GM10847 (cell line): ENCODE results near the gene METRNL.

Experiments used
- POLR2A ChIP-seq: IDR thresholded peaks from 2 replicates; pipeline ENCODE4 v1.6.1; 2011; ENCODE audit not compliant: insufficient read length; ENCODE audit errors: extremely low read depth

METRNL gene

DNA sequence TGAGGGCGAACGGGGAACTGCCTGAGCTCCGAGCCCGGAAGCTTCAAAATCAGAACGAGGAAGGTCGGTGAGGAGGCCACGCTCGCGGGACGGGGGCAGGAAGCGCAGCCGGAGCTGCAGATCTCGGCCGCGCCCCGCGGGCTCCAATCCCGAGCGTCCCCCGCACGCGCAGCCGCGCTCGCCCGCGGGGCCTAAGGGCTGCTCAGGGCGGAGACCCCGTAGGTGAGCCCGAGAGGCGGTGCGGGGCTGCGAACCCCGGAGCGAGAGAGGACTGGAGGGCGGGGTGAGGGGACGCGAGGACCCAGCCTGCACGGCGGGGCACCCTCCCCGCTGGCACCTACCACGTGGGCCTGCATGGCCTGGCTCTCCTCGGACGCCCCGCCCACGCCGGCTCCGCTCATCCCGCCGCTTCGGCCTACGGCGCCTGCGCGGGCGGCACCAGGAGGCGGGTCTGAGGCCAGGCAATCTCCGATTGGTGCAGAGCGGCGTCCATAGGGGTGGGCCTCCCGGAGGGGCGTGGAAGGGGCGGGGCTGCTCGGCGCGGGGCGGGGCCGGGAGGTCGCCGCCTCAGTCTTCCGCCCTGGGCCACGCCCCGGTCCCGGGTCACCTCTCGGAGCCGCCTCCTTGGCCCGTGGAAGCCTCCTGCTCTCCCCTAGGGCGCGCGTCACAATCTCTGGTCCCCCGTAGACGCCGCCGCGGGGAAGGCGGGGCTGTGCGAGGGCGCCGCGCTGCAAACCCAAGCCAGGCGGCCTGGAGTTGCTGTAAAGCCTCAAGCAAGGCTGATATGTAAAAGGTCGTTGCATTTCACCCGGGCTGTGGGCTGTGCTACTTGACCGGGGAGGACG is 27.8 kb upstream of the METRNL start:
- peak; percentile 65 for TF ChIP-seq POLR2A

DNA sequence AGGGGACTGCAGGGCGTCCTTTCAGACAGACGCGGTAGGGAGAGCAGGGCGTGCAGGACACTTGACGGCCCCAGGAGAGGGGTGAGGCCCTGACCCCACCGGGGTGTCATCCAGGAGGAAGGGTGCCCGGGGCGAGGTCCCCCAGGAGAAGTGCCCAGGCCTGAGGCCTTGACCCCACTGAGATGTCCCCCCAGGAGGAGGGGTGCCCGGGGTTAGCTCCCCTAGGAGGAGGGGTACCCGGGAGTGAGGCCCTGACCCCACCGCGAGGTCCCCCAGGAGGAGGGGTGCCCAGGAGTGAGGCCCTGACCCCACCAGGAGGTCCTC is 27.2 kb upstream of the METRNL start:
- TF ChIP-seq POLR2A: no peak

DNA sequence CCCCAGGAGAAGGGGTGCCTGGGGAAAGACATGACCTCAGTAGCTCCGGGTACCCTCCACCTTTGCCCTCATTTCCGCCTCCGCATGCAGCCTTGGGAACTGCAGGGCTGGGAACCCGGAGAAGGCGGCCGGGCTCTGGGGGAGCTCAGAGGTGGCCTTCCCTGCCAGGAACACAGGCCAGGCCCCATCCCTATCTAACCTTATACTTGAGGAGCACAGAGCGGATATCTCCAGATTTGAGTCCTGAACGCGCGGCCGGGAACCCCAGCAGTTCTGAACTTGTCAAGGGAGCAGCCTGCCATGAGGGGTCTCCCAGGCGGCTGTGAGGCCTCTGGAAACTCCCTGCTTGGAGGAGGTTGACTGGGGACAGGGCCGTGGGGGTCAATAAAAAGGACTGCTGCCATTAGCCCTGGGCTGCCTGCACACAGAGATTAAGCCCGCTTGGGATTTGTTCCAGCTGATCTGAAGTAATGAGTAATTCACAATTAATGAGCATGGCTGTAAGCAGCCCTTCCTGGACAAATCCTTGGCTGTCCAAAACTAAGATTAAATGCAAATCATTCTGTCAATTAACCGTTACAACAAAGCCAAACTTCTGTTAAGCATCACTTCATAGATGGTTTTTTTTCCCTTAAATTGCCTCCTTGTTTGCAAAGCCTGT is 26.3 kb upstream of the METRNL start:
- TF ChIP-seq POLR2A: no peak

DNA sequence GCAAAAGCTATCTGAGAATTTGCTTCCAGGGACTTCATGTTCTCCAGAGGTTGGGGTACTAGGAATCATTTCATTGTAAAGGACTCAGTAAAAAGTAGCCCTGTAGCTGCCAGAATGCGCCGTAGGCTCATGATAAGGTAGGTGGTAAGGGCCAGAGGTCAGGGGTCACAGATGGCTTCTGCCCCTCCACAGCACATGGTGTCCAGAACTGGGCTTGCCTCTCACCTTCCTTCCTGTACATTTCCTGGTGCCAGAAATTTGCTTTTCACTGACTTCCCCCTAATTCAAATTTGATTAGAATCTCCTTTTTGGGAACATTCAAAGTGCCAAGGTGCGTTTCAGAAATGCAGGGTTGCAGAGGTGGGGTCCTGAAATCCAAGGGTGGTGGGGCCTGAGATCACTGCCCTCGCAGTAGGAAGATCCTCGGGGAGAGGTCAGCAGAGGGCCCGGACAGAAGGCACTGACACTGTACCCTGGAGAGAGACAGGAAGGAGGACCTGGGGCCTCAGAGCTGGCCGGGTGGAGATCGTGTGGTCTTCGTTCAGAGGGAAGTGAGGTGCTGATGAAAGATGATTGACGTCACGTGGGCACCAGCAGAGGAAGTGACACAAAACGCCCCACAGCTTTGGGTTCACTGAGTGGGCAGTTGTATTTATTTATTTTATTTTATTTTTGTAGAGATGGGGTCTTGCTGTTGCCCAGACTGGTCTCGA is 25.5 kb upstream of the METRNL start:
- no peak for TF ChIP-seq POLR2A

DNA sequence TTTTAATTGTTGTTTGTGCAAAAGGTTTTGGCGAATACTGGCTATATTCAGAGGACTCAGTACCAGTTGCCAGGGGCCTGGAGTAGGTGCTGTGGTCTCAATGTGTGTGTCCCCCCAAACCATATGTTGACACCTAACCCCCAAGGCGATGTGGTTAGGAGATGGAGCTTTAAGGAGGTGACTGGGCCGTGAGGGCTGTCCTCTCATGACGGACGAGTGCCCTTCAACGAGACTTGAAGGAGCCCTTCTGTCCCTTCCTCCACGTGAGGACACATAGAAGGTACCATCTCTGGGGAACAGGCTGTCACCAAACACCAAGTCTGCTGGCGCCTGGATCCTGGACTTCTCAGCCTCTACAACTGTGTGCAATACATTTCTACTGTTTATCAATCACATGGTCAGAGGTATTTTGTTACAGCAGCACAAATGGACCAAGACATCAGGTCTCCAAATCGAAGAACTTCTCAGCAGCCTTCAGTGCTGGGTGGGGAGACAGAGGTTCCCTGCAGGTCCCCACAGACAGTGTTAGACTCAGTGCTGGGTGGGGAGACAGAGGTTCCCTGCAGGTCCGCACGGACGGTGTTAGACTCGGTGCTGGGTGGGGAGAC is 24.8 kb upstream of the METRNL start:
- no peak for TF ChIP-seq POLR2A

DNA sequence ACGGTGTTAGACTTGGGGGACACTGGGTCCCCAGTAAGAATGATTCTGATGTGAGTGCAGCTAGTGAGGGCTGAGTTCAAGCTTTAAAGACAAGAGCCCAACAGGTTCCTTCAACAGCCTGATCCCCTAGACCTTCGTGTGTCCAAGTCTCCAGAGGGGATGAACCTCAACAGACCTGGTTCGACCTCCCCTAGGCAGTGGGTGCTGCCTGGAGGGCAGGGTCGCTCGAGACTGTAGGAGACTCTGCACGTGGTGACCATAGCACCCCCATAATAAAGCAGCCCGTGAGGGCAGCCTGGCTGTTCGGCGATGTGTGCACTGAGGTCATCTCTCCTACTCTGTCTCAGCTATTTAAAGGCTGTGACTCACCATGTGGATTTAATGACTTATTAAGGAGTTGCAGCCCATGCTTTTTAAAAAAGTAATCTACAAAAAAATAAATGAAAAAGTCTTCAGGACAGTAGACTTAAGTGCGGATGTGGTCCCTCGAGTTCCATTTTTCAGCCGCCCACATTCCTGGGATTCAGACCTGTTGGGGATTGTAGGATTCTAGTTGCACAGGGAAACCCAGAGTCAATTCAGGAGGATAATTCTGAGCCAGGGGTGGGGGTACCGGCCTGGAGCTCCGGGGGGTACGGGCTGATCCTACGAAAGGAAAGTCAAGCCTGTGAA is 23.4 kb upstream of the METRNL start:
- TF ChIP-seq POLR2A: no peak

DNA sequence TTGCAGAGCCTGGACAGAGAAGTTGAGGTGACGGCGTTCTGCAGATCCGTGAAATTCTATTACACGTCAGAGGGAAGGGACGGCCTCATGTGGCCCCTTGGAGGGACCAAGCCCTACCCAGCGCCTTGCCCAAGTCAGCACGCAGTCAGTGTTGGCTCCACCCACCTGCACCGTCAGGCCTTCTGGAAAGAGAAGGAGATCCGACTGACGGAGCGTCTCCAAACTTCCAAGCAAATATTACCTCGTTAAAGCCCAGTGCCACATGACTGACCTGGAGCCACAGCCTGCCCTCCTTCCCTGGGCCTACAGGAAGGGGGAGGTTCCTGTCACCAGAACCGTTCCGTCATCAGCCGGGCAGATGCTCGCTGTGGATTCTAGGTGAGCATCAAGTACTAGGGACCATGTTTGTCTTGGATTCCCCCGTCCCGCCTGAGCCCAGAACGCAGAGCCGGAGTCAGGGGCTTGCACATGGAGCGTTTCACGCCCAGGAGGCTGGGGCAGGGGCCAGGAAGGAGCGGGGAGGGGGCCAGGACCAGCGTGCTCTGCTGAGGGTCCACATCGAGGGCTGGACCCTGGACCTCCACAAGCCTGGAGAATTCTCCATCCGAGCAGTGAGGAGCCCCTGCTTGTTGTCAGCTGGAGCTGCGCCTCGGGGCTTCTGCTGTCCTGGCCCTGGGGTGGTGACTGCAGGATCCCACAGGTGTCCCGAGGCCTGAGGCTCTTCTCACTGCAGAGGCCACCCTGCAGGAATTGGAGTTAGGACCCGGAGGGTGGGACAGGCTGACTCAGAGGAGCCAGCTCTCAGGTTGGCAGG is 22.6 kb upstream of the METRNL start:
- no peak for TF ChIP-seq POLR2A

DNA sequence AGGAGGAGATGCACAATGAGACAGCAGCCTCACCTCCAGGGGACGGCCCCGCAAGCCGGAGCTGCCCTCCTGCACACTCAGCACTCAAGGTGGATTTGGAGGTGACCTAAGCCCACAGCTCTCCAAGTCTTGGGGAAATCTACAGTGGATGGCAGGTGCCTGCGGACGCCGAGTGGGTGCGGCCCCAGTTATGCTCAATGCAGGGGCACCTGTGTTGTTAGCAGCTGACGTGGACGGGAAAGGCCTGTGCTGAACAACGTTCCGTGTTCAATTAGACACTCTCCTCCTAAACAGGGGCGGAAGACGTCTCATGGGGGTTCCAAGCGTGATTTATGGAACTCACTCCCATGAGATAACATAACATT is 22.0 kb upstream of the METRNL start:
- TF ChIP-seq POLR2A: no peak

DNA sequence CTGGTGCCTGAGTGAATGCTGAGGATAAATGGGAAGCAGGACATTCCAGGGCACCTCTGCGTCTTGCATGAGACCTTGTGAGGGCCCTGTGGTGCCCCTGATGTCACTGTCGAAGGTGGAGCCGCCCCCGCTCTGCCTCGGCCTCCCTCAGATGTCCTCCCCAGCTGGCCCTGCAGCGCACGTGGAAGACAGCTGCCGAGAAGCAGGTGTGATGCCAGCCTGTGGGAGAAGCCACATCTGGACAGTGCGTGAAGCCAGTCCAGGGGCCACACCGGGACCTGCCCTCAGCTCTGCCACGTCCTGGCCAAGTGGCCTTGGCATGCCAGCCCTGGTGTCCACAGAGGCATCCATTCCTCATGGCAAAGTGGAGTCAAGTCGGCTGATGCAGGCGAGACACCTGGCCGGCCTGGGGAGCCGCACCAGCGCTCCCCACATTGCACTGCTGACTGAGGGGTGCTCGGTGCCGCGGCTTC is 21.6 kb upstream of the METRNL start:
- TF ChIP-seq POLR2A: no peak

DNA sequence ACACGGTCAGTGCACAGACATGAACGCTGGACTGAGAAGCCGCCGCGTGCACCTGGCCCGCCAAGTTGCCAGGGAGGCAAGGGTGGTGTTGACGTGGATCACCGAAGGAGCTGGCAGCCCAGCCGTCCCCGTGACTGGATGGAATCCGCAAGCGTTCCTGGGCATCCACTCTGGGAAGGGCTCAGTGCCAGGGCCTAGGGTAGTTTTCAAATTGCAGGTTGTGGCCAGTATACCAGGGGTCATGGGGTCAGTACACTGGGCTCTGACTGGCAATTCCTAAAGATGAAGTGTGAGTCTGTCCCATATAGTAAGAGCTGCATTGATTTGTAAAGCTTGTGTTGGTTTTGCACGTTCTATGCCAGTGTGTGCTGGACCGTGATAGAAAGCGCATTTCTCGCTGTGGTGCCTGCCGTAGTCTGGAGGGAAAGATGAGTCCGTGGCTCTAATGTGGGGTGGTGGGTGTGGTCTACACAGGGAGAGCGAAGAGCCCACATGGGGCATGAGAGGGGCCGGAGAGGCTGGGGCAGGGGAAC is 21.1 kb upstream of the METRNL start:
- TF ChIP-seq POLR2A: no peak

DNA sequence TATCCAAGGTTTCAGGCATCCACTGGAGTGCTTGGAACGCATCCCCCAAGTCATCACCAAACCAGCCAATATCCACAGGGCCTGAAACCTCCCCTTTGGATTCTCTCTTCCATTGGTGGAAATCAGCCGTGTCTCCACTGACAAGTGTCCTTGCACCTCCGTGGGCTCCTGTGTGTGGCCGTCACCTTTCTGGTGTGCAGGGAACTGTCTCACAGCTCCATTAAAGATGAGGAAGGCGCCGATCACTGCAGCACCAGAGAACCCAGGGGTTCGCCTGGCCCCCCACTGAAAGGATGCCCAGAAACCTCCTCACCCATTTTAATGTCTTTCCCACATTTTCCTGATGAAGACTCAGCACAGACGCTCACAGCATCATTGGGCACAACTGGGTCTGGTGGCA is 17.8 kb upstream of the METRNL start:
- TF ChIP-seq POLR2A: no peak

DNA sequence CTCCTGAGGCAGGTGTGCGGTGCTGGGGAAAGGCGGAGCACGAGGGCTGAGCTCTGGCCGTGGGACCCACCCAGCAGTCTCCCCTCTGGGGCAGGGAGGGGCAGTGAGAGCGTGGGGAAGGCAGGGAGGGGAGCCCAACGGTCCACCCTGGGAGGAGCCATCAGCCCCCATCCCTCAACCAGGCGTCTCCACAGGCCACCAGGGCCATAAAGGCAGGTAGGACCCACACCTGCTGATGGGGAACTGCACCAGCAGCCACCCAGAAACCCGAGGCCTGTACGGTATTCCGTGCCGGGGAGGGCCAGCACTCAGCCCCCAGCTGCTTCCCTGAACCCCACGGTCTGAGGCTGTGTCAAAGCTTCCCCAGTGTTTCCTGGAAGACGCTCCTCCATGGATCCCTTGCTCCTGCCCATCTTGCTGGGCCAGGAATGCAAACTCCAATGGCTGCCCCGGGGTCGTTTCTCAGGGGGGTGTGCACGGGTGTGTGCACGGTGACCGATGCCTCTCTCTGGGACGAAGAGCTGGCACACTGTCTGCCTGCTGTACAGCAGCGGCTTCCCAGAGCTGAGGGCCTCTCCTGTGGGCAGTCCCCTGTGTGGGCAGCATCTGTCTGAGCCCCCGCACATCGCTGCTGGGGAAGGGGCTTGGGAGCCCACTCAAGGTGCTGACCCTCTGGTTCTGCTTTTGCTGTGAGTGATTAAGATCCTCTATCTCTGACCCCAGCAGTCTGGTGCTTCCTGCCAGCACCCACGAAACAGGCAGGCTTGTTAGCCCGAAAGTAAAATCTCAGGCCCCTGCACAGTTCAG is 17.2 kb upstream of the METRNL start:
- no peak for TF ChIP-seq POLR2A
